ENCODE results near the gene NAALADL2.
"Not testable (repeated sequence)": the region's sequence is repeated elsewhere in the genome, so short reads cannot be mapped to it uniquely, and the experiment has no call there.

The NAALADL2 gene

DNA sequence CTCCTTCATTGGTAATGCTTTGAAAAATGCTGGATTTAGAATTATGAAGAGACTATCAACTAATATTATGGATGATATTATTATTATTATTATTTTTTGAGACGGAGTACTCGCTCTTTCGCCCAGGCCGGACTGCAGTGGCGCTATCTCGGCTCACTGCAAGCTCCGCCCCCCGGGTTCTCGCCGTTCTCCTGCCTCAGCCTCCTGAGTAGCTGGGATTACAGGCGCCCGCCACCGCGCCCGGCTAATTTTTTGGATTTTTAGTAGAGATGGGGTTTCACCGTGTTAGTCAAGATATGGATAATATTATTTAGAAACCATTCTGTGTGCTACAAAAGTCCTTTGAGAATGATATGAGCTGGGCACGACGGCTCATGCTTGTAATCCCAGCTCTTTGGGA is 512.1 kb downstream of the NAALADL2 start:
- not testable (repeated sequence) for DNase-seq (ENCODE audit: low spot score)

DNA sequence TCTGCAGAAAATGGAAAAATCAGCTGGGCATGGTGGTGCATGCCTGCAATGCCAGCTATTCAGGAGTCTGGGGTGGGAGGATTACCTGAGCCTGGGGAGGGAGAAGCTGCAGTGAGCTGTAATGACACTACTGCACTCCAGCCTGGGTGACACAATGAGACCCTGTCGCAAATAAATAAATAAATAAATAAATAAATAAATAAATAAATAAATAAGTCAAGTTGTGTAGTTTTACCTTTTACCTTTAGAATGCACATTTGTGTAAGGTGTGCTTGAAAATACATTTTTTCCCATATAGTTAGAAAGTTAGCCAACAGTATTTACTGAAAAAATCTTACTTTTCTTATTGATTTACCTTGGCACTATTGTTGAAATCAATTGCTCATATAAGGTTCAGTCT is 515.6 kb downstream of the NAALADL2 start:
- DNase-seq (ENCODE audit: low spot score) = no peak

DNA sequence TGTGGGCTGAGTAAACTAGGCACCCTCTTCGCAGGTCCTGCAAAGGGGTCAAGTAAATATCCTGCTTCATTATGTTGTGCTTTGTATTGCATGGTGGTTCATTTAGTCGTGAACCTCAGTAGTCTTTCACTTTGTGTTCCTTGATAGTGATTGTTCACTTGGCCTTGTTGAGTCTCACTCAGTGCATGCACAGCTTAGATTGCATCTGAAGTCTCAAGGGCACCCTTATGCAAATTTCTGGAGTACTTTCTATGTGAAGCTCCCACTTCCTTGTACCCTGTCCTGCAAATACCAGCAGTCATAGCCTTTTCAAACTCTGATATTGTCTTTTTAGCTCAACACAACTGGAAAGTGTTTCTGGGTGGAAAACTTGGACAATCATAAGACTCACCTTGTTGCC is 519.2 kb downstream of the NAALADL2 start:
- DNase-seq (ENCODE audit: low spot score) = no peak

DNA sequence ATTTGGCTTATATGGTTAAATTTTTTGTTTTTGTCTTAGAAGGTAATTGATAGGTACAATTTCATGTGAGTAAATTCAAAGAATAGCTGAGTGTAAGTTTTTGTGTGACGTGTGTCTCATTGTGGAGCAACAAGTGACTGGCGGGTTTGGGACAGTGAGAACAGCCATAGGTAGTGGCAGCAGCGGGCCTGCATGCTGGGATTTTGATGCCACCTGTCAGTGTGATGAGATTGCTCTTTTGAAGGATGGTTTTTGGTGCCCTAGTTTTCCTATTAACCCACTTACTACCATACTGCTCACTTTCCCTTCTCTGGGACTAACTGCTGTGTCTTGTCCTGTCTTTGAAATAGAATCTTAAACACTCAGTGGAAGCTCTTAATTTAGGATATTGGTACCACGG is 522.6 kb downstream of the NAALADL2 start:
- DNase-seq (ENCODE audit: low spot score) = no peak

DNA sequence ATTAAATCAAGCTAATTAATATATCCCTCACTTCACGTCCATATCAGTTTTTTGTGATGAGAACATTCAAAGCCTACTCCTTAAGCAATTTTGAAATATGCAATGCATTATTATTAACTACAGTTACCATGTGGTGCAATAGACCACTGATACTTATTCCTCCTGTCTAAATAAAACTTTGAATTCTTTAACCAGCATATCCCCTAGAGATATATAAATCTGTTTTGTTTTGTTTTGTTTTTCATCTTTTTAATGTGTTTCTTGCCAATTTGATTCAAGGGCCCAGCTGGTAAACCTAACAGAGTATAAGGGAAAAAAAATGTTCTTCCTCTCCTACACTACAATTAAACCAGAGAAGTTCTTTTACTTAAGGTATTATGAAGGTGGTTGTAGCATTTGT is 524.2 kb downstream of the NAALADL2 start:
- no peak for DNase-seq (ENCODE audit: low spot score)

DNA sequence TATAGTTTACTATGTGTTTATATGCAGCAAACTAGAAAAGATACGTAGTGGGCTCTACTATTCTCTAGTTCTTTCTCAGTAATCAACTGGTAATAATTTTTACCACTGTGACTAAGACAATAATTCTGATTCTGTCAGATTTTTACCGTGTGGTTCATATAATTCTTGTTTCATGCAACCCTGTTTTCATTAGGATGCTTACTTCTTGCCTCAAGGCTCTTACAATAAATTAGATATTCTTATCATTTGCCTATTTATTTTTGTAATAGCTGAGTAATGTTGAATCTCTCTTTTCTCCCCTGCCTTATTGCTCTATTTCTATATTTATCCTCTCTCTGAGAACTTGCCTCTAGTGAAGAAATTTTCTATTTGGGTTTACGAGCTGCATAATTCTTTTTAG is 524.7 kb downstream of the NAALADL2 start:
- DNase-seq (ENCODE audit: low spot score) = no peak

DNA sequence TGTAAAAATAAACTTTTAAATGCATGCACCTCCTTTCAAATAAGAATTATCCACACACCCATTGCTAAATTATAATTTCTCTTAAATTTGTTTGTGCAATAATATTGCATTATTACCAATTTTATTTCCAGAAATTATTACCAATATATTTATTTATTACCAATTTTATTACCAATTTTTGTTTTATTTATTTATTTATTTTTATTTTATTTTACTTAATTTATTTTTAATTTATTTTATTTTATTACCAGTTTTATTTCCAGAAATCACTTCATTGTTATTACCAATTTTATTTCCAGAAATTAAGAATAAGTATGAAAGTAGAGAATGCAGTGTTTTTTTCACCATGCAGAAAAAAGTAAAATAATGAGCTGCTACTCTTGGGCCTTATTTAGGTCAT is 525.4 kb downstream of the NAALADL2 start:
- no peak for DNase-seq (ENCODE audit: low spot score)

DNA sequence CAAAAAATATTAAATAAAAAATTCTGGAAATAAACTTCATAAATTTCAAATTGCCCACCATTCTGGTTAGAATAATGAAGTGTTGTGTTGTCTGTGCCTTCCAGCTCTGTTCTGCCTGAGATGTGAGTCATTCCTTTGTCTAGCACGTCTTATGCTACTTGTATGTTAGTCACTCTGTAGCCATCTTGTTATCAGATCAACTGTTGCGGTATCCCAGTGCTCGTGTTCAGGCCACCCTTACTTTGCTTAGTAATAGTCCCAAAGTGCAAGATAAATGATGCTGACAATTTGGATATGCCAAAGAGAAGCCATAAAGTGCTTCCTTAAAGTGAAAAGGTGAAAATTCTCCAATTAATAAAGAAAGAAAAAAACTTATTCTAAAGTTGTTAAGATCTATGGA is 527.5 kb downstream of the NAALADL2 start:
- no peak for DNase-seq (ENCODE audit: low spot score)

DNA sequence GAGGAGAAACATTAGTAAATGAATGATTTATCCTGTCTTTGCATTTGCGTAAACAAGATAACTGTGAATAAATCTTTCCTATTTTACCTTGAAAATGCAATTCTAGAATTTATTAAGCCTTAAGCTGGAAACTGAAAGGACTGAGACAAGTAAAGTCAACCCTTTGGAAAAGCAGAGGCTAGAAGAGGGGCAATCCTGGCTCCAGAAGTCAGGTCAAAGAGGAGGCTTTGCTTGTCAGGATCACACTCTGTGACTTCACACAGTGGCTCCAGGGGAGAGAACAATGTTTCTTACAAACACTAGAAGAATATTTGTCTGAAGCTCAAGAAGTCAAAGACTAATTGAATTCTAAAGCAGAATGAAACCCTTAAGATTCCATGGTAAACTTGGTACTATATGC is 530.4 kb downstream of the NAALADL2 start:
- DNase-seq (ENCODE audit: low spot score) = no peak

DNA sequence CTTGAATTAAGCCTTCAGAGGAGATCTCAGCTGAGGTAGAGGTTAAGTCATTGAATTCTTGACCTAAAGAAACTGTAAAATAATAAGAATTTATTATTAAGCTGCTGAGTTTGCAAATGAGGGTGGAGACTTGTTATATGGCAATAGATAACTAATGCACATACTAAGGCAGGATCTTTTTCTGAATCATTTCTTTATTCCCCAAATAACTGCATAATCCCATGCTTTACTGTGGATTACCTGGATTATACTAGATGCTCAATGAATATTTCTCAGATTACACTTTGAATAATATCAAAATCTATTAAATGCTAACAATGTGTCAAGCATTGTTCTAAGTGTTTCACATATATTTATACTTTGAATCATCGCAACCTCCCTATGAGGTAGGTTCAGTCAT is 532.5 kb downstream of the NAALADL2 start:
- no peak for DNase-seq (ENCODE audit: low spot score)

DNA sequence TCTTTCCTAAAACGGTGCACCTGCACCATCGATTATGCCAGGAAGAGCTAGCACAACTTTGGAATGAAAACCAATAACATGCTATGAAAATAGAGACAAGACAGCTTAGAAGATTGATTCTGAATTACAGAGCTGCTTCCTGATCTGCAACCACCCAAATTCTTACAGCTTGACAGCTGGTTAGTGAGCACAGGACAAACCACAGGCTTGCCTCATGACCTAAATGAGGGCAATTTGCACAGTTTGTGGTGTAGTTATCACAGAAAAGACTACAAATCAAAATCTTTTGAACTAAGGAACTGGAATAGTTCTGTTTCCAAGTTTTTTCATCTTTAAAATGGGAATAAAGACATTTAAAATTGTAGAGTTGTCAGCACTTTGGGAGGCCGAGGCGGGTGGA is 533.5 kb downstream of the NAALADL2 start:
- DNase-seq (ENCODE audit: low spot score) = no peak

DNA sequence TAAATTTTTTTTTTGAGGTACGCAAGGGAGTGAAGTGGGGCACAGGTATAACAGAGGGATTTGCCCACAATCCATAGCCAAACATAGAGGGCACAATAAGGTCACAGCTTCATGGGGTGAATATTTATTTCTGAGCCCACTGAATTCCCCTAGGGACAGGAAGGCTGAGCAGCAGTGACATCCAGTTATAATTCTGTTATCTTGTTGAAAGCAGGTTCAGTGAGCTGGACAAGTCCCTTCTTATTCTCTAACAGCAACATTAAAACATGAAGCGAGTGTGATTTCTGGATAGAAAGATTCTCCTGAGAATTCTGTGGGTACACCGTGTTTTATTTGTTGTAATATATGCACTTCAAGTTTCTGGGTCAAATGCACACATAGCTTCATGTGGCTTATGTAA is 538.2 kb downstream of the NAALADL2 start:
- no peak for DNase-seq (ENCODE audit: low spot score)

DNA sequence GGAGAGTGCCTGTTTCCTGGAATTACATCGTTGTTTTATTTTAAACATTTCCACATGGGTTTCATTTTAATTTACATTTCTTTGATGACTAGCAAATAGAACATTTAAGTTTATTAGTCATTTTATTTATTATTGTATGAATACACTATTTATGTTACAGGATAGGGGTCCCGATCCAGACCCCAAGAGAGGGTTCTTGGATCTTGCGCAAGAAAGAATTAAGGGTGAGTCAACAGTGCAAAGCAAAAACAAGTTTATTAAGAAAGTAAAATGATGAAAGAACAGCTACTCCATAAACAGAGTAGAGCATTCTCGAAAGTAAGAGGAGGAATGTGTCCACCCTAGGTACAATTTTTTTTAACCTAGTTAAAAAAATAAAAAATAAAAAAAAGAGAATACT is 539.5 kb downstream of the NAALADL2 start:
- DNase-seq (ENCODE audit: low spot score) = no peak

DNA sequence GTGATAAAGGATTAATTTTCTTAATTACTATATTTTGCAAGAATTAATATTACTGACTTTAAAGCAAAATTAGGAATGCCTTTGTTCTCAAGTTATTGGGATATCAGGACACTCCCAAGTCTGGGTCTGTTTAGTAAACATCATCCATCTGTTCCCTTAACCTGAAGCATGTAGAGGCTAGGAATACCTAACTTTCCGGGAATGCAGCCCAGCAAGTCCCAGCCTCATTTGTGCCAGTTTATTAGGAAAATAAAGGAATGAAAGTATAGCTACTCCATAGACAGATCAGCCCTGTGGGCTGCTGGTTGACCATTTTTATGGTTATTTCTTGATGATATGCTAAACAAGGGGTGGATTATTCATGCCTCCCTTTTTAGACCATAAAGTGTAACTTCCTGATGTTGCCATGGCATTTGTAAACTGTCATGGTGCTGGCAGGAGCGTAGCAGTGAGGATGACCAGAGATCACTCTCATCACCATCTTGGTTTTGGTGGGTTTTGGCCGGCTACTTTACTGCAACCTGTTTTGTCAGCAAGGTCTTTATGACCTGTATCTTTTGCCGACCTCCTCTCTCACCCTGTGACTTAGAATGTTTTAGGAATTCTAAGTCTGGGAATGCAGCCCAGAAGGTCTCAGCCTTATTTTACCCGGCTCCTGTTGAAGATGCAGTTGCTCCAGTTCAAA is 540.2 kb downstream of the NAALADL2 start:
- no peak for DNase-seq (ENCODE audit: low spot score)

DNA sequence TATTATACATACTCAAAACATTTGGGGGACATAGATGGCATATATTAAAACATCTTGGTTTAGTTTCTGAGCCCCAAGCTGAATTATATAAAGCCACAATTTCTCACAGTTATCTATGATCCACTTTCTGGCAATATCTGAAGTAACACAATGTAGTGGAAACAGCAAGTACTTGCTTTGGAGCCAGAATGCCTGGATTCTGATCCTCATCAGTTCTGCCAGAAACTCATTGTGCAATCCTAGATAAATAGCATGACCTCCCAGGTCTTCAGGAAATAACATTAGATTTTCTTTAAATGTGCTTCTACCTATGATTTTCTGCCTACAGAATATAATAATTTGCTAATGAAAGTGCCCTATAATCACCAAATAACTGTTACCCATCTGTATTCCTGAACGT is 544.9 kb downstream of the NAALADL2 start:
- no peak for DNase-seq (ENCODE audit: low spot score)

DNA sequence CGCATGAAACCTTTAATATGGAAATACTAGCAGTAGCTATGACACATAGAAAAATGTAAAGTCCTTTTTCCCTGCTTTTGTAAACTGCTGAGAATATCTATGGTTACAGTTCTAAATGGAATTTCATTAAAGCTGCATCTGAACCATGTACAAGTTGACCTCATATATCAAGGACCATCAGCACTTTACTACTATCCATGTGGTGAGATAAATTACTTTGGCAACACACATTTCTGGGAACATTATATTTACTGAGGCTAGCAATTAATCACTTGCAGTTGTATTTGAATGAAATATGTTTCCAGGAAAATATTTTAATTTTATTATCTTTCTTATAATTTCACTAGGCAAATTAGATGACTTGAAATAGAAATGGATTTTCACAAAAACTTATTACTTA is 545.5 kb downstream of the NAALADL2 start:
- DNase-seq (ENCODE audit: low spot score) = no peak

DNA sequence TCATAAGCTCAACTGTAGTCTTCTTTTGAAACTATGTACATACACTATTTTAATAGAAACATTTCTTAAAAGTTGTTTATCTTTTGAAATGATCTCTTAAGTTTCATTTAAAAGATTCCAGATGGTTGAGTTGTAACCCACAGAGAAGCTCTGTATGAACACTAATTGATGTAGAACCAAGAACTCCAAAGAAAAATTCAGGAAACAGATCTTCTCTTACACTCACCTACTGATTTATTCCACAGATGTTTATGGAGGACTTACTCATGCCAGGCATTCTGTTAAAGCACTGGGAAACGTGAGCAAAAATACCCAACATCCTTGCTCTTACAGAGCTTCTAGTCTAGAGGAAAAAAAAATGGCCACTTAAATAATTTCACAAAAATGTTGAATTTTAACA is 551.1 kb downstream of the NAALADL2 start:
- no peak for DNase-seq (ENCODE audit: low spot score)

DNA sequence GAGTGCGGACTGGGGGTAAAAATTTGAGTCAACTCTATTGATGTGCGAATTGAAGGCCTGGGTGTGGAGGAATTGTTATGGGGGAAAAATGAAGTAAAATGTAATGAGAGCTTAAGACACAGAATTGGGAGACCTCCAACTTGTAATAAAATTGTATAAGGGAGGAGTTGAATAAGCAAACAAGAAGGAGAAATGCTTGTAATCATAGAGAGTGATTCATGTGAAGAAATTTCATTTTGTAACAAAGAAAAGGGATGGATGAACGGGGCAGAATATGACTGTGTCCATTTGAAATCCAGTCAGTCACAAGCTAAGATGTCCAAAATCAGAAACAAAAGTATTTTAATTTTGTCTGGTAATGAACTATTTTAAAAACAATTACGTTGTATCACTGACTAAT is 552.3 kb downstream of the NAALADL2 start:
- no peak for DNase-seq (ENCODE audit: low spot score)

DNA sequence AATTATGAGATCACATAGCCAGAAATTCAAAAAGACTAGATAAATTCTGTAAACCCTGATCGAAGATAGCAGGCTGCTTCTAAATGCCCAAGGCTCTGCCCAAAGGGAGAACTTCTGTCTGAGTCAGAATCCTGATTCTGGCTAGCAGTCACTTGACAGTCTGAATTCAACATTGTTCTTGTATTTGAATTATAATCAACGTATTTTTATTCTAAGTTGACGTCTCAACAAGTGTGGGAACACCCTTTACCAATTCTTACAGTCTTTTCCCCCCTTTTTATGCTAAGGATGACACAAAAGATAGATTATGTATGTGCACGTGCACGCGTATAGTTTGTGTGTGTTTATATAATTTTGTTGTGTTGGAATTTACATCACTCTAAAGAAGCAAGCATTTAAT is 552.8 kb downstream of the NAALADL2 start:
- DNase-seq (ENCODE audit: low spot score) = no peak

DNA sequence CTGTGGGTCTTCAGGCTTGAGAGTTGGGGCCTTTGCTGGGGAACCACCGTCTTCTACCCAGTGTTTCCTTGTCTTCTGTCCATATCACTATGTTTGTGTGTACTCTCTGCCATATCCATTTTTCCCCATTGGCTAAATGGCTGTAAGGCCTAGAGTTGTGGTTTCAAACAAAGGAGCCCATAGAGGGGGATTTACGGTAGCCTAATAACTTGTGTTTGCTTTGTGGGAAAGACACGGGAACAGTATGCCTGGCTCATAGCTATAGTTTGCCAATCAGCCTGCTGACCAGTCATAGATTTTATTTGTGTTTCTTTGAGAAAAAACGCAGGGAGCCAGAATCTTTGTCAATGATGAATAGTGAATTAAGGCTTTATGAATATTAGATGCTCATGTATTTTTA is 554.8 kb downstream of the NAALADL2 start:
- DNase-seq (ENCODE audit: low spot score) = peak; percentile 9

DNA sequence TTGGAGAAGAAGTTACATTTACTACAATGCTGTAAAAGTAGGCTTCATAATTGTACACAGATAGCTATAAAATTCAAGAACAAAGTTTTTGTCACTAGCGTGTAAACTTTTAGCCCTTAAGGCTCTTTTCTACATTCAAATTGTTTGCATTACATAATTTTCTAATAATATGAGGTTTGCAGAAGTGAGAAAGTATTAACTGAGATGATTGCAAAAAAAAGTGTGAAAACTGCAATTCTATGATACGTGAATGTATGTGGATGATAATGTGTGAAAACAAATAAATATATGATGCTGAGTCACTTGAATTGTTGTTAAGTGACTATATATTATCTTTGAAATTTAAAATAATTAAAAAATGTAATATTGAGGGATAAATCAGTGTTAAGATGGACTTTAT is 557.5 kb downstream of the NAALADL2 start:
- no peak for DNase-seq (ENCODE audit: low spot score)

DNA sequence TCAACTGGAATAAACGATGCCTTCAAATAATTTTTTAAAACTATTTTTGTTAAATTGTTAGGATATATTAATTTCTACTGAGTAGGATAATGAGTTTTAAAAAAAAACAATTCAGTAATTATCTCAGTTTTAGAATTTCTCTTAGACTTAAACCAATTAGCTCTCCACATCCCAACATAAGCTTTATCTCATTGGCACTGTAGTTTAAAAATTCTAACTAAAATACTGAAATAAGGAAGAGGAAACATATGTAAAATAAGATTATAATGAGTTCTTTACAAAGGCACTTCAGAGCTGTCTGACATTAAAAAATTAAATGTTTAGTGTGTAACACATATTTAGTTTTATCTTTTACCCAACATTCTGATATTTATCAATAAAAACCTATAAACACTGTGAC is 558.3 kb downstream of the NAALADL2 start:
- DNase-seq (ENCODE audit: low spot score) = no peak

DNA sequence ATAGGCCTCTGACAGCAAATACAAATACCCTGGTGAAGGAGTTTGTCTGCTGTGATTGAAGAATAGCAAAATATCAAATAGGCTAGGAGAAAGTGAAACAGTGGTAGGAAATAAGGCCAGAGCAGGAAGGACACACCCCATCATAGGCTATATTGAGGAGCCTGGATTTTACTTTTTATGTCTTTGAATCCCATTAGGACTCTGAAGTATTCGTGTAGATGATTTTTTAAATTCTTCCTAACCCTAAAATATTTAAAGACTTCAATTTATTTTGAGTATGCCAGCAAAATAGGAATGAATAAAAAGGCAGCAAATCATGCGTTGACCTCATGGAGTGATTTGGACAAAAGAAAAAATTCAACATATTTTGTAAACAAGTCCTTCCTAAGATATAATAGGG is 562.8 kb downstream of the NAALADL2 start:
- DNase-seq (ENCODE audit: low spot score) = no peak

DNA sequence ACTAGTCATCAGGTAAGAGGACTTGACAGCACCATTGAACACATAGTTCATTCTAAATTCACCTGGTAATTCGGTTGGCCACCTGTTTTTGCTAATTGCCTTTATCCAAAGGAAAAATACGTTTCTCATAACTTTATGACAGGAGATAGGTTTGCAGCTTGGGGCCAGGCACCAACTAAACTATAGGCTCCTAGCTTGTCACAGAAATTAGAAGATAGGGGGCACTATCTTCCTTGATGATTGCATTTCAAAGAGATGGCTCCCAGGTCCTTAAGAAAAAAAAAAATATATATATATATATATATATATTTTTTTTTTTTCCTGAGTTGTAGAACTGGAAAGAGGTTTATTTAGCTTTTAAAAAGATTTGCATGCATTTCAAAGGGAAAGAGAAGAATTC is 563.6 kb downstream of the NAALADL2 start:
- no peak for DNase-seq (ENCODE audit: low spot score)

DNA sequence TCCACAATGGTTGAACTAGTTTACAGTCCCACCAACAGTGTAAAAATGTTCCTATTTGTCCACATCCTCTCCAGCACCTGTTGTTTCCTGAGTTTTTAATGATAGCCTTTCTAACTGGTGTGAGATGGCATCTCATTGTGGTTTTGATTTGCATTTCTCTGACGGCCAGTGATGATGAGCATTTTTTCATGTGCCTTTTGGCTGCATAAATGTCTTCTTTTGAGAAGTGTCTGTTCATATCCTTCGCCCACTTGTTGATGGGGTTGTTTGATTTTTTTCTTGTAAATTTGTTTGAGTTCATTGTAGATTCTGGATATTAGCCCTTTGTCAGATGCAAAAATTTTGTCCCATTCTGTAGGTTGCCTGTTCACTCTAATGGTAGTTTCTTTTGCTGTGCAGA is 564.7 kb downstream of the NAALADL2 start:
- DNase-seq (ENCODE audit: low spot score) = not testable (repeated sequence)
